Right lobe of liver (tissue), 4 donors: ENCODE measurements around the gene NWD2.

ENCODE experiments used
- POLR2A ChIP-seq: fragments of 450-650 bp; IDR thresholded peaks from one replicate; pipeline ENCODE4 v1.6.1; 2017; ENCODE audit warnings: antibody characterized with exemption, mild to moderate bottlenecking
- TF ChIP-seq, protein P1 (sequence below), 4 donors: fragments of 200-600 bp in 3 of 4; fragments of 450-650 bp in 1 of 4; IDR thresholded peaks; one replicate each; pipeline versions ENCODE4 v1.5.1 to v1.8.0; 2016 to 2022; ENCODE audit warnings: antibody characterized with exemption in 4 of 4, mild to moderate bottlenecking in 2 of 4
- donor health status: DM: no; HTN: no; CAD: no.
- donor health status: DM: no; HTN: no; CAD: no.
- donor health status: DM: no; HTN: yes; CAD: no.

GRCh38 chr4:37424753-37425152 is 180.2 kb downstream of the NWD2 start:
- TF ChIP-seq POLR2A, result no peak
- TF ChIP-seq, protein P1, sequence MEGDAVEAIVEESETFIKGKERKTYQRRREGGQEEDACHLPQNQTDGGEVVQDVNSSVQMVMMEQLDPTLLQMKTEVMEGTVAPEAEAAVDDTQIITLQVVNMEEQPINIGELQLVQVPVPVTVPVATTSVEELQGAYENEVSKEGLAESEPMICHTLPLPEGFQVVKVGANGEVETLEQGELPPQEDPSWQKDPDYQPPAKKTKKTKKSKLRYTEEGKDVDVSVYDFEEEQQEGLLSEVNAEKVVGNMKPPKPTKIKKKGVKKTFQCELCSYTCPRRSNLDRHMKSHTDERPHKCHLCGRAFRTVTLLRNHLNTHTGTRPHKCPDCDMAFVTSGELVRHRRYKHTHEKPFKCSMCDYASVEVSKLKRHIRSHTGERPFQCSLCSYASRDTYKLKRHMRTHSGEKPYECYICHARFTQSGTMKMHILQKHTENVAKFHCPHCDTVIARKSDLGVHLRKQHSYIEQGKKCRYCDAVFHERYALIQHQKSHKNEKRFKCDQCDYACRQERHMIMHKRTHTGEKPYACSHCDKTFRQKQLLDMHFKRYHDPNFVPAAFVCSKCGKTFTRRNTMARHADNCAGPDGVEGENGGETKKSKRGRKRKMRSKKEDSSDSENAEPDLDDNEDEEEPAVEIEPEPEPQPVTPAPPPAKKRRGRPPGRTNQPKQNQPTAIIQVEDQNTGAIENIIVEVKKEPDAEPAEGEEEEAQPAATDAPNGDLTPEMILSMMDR (IDR thresholded peaks at IDR 0.05), result no peak
